ENCODE data around the gene ZFPM1. TPM values are rescaled to one million over a fixed set of nuclear protein-coding genes. Genes with fewer than 3 reads are reported as not detected.

ZFPM1 gene
- total and polyA plus RNA-seq, 2 of the 8 experiments (the other 6 are each of a cell fraction or from before 2014, with no cell fraction given): 0.74 to 4.8 TPM

- no peak overlapping the region; the same call in 1 of the 2 replicates for H4K8ac ChIP-seq (ENCODE audit: extremely low read depth, insufficient read depth, low read length)
- no peak overlapping the region for H4K91ac ChIP-seq (replicated peaks; ENCODE audit: insufficient read length, low read length)
- no peak overlapping the region for H3K23ac ChIP-seq (ENCODE audit: insufficient read length)
- H3K23me2 ChIP-seq (ENCODE audit: low read depth, low read length): peaks cover 4% of the 10 kb centered on the region; the same call in 1 of the 2 replicates
- H2BK12ac ChIP-seq (ENCODE audit: low read depth, low read length): no peak overlapping the region
- H2BK15ac ChIP-seq (ENCODE audit: low read length): no peak overlapping the region
- H3K9ac ChIP-seq (replicated peaks in 1 of 4; ENCODE audit: extremely low read depth in 1 of 4, low read depth in 3 of 4, low read length in 3 of 4): no peak overlapping the region
- peaks cover 0 to 4% (median 0%) of the 10 kb centered on the region in 4 experiments; a peak in 1 of 8 replicates for H3K36me3 ChIP-seq (ENCODE audit: control insufficient read depth in 2 of 4, insufficient read depth in 4 of 4, low read length in 3 of 4)
- peaks cover 12 to 17% of the 10 kb centered on the region in 2 experiments for H4K20me1 ChIP-seq (replicated peaks in 1 of 2; ENCODE audit: control insufficient read depth in 1 of 2, insufficient read depth in 2 of 2, low read length in 2 of 2)
- FAIRE-seq (no peak), DNase-seq (ENCODE audit: low read depth in 1 of 2, low spot score in 2 of 2) (no peak)
- H4K5ac ChIP-seq (ENCODE audit: insufficient read length, low read depth, low read length): no peak overlapping the region
- no peak overlapping the region for H3K56ac ChIP-seq (replicated peaks; ENCODE audit: insufficient read length, low read depth, low read length)
- peaks cover 4 to 40% (median 25%) of the 10 kb centered on the region in 4 experiments for H3K4me1 ChIP-seq (replicated peaks in 1 of 4; ENCODE audit: control insufficient read depth in 3 of 4, insufficient read depth in 4 of 4, low read length in 3 of 4)
- CTCF ChIA-PET (ENCODE audit: partially characterized antibody): interaction anchor here (0.7 to 1.2 kb wide), 2 partner anchors 9 to 15 kb away, joined by 3 to 4 read pairs; no protein-coding TSS in a partner anchor
- H2AFZ ChIP-seq (ENCODE audit: low read length): no peak overlapping the region
- H3K4ac ChIP-seq (replicated peaks; ENCODE audit: insufficient read length, low read depth, low read length): no peak overlapping the region
- no peaks in the 10 kb centered on the region for H3K9me3 ChIP-seq (ENCODE audit: insufficient read depth in 2 of 2, low read depth in 1 of 2, low read length in 1 of 2)
- H3K4me2 ChIP-seq (ENCODE audit: insufficient read depth in 1 of 2, low read depth in 2 of 2, low read length in 2 of 2): no peak overlapping the region
- no peak overlapping the region for H2BK20ac ChIP-seq (ENCODE audit: low read length)
- H2BK120ac ChIP-seq (replicated peaks; ENCODE audit: low read depth, low read length): no peak overlapping the region
- H2BK5ac ChIP-seq (ENCODE audit: low read depth, low read length): no peak overlapping the region
- H3K27me3 ChIP-seq (replicated peaks in 1 of 4; ENCODE audit: control insufficient read depth in 3 of 4, extremely low read depth in 1 of 4, insufficient read depth in 3 of 4, low read length in 3 of 4): peaks cover 22 to 40% (median 39%) of the 10 kb centered on the region in 4 experiments
- no peak overlapping the region for H3K18ac ChIP-seq (ENCODE audit: extremely low read depth, low read length)
- peak overlapping the region; percentile 53; the same call in 1 of the 2 replicates for H2AK5ac ChIP-seq (ENCODE audit: low read depth, low read length)
- no peak overlapping the region for H3K4me3 ChIP-seq (ENCODE audit: extremely low read depth in 1 of 4, insufficient read depth in 2 of 4, low read depth in 3 of 4, low read length in 4 of 4)
- no peak overlapping the region for H3K27ac ChIP-seq (ENCODE audit: low read depth, low read length)
- POLR2A ChIA-PET (ENCODE audit: partially characterized antibody): interaction anchor here (1.1 to 1.4 kb wide), 2 partner anchors 10 to 12 kb away, joined by 3 read pairs; no protein-coding TSS in a partner anchor
- 88% methylated on average over 20 of the region's 20 CpGs; no CpG with 5 or more reads in 1 of the 2 experiments for WGBS, 2 experiments (ENCODE audit: extremely low coverage in 1 of 2, insufficient coverage in 1 of 2, insufficient read length in 1 of 2, insufficient replicate concordance in 2 of 2, low coverage in 1 of 2, low lambda C conversion rate in 2 of 2, missing lambda C conversion rate in 1 of 2)
- H3K79me2 ChIP-seq (ENCODE audit: control insufficient read depth in 1 of 2, insufficient read depth in 2 of 2, low read length in 2 of 2): 0 out of 4 replicates have a peak, but pooled peaks cover 0 to 3% of the 10 kb centered on the region in 2 experiments
- peaks cover 7% of the 10 kb centered on the region; the same call in 1 of the 2 replicates for H3K79me1 ChIP-seq (ENCODE audit: low read depth, low read length)
- H3K14ac ChIP-seq (ENCODE audit: insufficient read length): no peak overlapping the region
- peak; percentile 23; the same call in 1 of the 2 replicates for TF ChIP-seq KDM1A (IDR thresholded peaks at IDR 0.05; ENCODE audit: borderline replicate concordance, low read length)
- TF ChIP-seq CHD1 (IDR thresholded peaks at IDR 0.05; ENCODE audit: low read depth, low read length): no peak
- TF ChIP-seq SRF (IDR thresholded peaks at IDR 0.05; ENCODE audit: low read depth, low read length): no peak
- no peak for TF ChIP-seq SIX5 (IDR thresholded peaks at IDR 0.05; ENCODE audit: low read depth, low read length)
- no peak for TF ChIP-seq BCL11A (IDR thresholded peaks at IDR 0.05; ENCODE audit: low read depth in 2 of 2, low read length in 2 of 2)
Observed at GRCh38 chr16:88458039-88458772, 5.1 kb downstream of the ZFPM1 start.
